GM12873 (cell line): ENCODE measurements around the gene ITGB5.

Experiments used
- TF ChIP-seq, protein P1 (sequence below): IDR thresholded peaks from 2 replicates; pipeline ENCODE4 v1.5.1; 2012; ENCODE audit warnings: low read depth, mild to moderate bottlenecking, moderate library complexity, low read length, control low read depth; ENCODE audit not compliant: insufficient read depth; ENCODE audit errors: missing control alignments

Gene ITGB5

DNA sequence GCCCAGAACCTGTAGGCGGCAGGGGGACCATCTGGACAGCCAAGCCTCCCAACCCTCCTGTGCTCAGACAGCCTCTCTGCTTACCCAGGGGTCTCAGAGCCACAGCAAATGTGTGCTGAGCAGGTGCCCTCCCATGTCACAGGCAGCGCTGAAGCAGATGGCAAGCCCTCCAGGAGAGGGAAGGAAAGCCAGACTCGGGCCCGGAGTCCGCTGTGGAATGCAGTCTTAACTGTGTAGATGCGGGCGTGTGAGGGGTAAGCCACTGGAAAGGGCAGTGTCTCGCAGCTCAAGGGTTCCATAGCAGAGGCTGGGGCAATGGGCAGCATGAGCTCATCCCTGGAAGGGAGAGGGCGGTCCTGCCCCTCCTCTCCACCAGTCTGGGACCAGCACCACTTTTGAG is 111.3 kb downstream of the ITGB5 start:
- TF ChIP-seq, protein P1, sequence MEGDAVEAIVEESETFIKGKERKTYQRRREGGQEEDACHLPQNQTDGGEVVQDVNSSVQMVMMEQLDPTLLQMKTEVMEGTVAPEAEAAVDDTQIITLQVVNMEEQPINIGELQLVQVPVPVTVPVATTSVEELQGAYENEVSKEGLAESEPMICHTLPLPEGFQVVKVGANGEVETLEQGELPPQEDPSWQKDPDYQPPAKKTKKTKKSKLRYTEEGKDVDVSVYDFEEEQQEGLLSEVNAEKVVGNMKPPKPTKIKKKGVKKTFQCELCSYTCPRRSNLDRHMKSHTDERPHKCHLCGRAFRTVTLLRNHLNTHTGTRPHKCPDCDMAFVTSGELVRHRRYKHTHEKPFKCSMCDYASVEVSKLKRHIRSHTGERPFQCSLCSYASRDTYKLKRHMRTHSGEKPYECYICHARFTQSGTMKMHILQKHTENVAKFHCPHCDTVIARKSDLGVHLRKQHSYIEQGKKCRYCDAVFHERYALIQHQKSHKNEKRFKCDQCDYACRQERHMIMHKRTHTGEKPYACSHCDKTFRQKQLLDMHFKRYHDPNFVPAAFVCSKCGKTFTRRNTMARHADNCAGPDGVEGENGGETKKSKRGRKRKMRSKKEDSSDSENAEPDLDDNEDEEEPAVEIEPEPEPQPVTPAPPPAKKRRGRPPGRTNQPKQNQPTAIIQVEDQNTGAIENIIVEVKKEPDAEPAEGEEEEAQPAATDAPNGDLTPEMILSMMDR, result no peak

DNA sequence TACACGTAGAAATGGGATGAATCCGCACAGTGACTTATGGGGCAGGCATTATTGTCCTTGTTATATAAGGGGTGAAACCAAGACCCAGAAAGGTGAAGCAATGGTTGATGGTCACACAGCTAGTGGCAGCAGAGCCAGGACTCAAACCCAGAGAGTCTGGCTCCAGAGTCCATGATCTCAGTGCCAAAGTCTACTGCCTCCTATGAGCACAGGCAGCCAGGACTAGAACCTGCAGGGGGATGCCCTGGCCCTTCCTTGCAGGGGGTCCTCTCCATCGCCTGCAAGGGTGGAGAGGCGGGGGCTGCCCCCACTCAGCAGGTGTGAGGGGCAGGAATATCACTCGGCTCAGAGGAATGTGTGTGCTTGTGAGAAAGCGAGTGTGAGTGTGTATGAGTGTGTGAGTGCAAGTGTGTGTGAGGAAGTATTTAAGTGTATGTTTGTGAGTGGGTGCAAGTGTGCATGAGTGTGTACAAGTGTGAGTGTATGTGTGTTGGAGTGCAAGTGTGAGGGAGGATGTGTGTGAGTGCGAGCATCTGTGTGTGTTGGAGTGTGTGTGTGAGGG is 112.2 kb downstream of the ITGB5 start:
- TF ChIP-seq, protein P1, result no peak

DNA sequence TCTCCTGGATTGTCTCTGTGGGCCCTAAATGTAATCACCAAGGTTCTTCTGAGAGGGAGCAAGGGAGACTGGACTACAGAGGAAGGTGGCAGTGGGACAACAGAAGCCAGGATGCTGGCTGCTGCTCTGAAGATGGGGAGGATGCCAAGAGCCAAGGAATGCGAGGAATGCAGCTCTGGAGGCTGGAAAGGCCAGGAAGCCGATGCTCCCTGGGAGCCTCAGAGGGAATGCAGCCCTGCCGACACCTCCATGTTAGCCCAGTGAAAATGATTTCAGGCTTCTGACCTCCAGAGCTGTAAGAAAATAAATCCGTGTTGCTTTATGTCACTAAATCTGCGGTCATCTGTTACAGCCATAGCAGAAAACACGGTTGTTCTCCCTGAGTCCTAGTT is 112.8 kb downstream of the ITGB5 start:
- TF ChIP-seq, protein P1, result no peak

DNA sequence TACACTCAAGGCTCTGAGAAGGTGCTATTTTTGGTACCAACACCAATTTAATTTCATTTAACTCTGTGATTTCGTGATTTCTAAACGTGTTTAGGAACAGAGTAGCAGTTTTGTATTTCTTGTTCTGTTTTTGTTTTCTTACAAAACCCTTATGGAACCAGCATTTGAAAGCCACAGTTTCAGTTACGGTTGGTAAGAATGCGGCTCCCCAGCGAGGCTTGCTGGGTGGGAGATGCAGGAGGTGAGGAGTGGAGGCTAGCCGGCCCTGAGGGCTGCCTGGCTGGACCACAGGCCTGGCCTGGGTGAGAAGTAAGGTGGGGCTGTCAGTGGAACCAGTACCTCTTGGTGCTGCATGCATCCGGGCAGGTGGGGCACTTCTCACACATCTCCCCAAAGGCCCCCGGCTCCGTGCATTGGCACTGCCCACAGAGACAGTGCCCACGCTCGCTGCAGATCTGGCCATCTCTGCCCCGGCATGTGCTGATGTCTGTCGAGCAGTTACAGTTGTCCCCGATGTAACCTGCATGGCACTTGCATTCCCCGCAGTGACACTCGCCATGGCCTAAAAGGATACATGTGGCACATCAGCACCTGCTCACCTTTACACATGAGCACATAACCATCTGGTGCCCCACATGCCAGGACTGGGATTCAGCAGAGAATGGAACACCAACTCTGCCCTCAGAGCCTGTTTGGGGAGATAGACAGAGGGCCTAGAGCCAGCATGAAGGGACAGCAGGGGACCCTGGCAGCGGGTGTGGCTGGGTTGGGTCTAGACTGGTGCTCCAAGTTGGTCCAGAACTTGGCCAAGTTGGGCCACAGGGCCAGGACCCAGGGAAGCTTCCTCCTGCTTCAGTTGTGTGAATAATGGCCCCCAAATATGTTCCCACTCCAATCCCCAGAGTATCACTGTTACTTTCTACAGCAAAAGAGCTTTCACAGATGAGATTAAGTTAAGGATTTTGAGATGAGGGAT is 113.5 kb downstream of the ITGB5 start:
- TF ChIP-seq, protein P1, result no peak

DNA sequence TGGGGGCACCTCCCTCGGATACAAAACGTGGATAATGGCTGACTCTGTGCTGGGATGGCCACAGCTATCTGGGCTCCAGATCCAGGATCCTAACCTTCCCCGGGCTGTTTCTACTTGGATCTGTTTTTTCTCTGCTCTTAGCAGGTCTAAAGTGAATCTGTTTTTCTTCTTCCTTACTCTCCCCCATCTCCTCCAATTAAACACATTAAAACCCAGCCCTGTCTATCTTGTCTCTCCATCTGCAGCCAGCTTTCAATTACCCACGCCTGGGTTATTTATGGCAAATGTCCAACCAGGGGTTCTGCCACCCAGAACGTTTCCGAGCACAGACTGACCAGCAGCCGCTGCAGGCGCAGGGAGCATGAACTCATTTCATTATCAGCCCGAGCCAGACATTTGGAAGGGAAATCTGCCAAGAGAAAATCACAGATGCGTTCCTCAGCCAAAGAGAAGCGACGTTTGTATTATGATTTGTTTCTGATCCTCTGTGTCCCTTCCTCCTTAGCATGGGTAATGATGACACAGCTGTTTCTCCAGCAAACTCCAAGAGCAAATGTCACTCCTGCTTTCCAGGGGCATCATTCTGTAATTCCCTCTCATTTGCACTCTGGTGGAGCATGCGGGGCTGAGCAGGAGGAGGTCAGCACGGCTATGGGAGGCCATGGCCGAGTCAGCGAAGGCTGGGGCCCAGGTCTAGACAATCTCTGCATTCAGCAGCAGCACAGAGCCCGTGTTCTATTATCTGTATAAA is 114.9 kb downstream of the ITGB5 start:
- TF ChIP-seq, protein P1, result no peak

DNA sequence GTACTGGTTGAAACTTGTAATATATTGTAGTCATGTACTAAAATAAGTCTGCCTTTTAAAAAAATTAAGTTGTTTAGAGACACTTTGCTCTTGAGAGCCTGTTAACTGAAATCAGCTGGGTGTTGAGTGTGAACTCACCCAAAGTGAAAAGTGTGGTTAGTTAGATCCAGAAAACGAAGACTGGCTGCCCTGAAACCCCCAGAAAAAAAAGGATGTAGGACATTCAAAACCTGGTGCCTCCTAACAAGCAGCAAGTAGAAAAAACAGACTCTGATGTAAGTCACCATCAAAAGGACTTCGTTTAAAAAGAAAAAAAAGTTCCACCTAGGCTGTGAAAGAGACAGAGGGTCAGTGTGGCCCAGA is 116.1 kb downstream of the ITGB5 start:
- TF ChIP-seq, protein P1, result no peak
